Measurements from ENCODE around the gene NPTXR.

The NPTXR gene

GRCh38 chr22:38843657-38844314 lies at the start of gene NPTXR:
NPTXR (minus strand) TSS chr22:38844028.
- DNase-seq (ENCODE audit: insufficient read length, low spot score): peak; percentile 41
- no peak for TF ChIP-seq CTCF (IDR thresholded peaks at IDR 0.05; ENCODE audit: insufficient read depth, missing control alignments)
- FAIRE-seq: no peak

GRCh38 chr22:38891256-38891655 lies 47.4 kb upstream of the NPTXR start:
- no peak for DNase-seq (ENCODE audit: insufficient read length, low spot score)
- TF ChIP-seq CTCF (IDR thresholded peaks at IDR 0.05; ENCODE audit: insufficient read depth, missing control alignments): no peak
- FAIRE-seq: no peak

- DNase-seq (ENCODE audit: insufficient read length, low spot score): no peak
- no peak for FAIRE-seq
- TF ChIP-seq CTCF (IDR thresholded peaks at IDR 0.05; ENCODE audit: insufficient read depth, missing control alignments): no peak
These were observed 46.5 kb upstream of the NPTXR start for GRCh38 chr22:38890377-38890776.

- DNase-seq (ENCODE audit: insufficient read length, low spot score): no peak
- no peak for TF ChIP-seq CTCF (IDR thresholded peaks at IDR 0.05; ENCODE audit: insufficient read depth, missing control alignments)
- FAIRE-seq: no peak
These were observed 42.5 kb upstream of the NPTXR start for GRCh38 chr22:38886333-38886732.

GRCh38 chr22:38882972-38883622 lies 39.3 kb upstream of the NPTXR start:
- FAIRE-seq: no peak
- TF ChIP-seq CTCF (IDR thresholded peaks at IDR 0.05; ENCODE audit: insufficient read depth, missing control alignments): no peak
- no peak for DNase-seq (ENCODE audit: insufficient read length, low spot score)

GRCh38 chr22:38881997-38882879 lies 38.4 kb upstream of the NPTXR start:
- no peak for FAIRE-seq
- no peak for TF ChIP-seq CTCF (IDR thresholded peaks at IDR 0.05; ENCODE audit: insufficient read depth, missing control alignments)
- no peak for DNase-seq (ENCODE audit: insufficient read length, low spot score)
